Neural progenitor cell (in vitro differentiated cells): ENCODE results near the gene COQ9.

ENCODE experiments used
- CTCF ChIP-seq: fragments of 200-600 bp; sonication (generic); IDR thresholded peaks from 2 replicates; pipeline ENCODE4 v1.5.1; 2017; ENCODE audit warnings: antibody characterized with exemption, mild to moderate bottlenecking
- EZH2 ChIP-seq: fragments of 200-600 bp; sonication (generic); IDR thresholded peaks from 2 replicates; pipeline ENCODE4 v1.6.1; 2017; ENCODE audit warnings: antibody characterized with exemption, mild to moderate bottlenecking, moderate library complexity
- EZH2phosphoT487 ChIP-seq: fragments of 200-600 bp; sonication (generic); IDR thresholded peaks from 2 replicates; pipeline ENCODE4 v1.6.1; 2017; ENCODE audit warnings: antibody characterized with exemption

GRCh38 chr16:57476546-57477410 lies 29.5 kb downstream of the COQ9 start:
- TF ChIP-seq CTCF (no peak), EZH2phosphoT487 (no peak), EZH2 (no peak)
